Panc1 (cell line): ENCODE measurements around the gene ATG9A.

Source experiments
- POLR2AphosphoS5 ChIP-seq: IDR thresholded peaks from 2 replicates; pipeline ENCODE4 v1.6.1; 2012; ENCODE audit warnings: mild to moderate bottlenecking, low read depth, low read length, moderate library complexity
- SIN3A ChIP-seq: IDR thresholded peaks from 2 replicates; pipeline ENCODE4 v1.6.1; 2012; ENCODE audit warnings: low read depth, mild to moderate bottlenecking, low read length, moderate library complexity, borderline replicate concordance; ENCODE audit not compliant: insufficient read depth
- TCF7L2 ChIP-seq: IDR thresholded peaks from 2 replicates; pipeline ENCODE4 v1.6.1; 2011; ENCODE audit warnings: mild to moderate bottlenecking, low read depth, low read length, inconsistent platforms
- TF ChIP-seq, protein P1 (sequence below): fragments of 450-650 bp; IDR thresholded peaks from 2 replicates; pipeline ENCODE4 v1.5.1; 2017; ENCODE audit warnings: mild to moderate bottlenecking
- TF ChIP-seq, protein P2 (sequence below), 2 experiments: IDR thresholded peaks; 2 replicates each; pipeline ENCODE4 v1.6.1; 2011 to 2012; ENCODE audit warnings: low read depth in 2 of 2, control low read depth in 1 of 2, low read length in 1 of 2, mild to moderate bottlenecking in 1 of 2, moderate library complexity in 1 of 2; ENCODE audit not compliant: insufficient read depth in 1 of 2

DNA sequence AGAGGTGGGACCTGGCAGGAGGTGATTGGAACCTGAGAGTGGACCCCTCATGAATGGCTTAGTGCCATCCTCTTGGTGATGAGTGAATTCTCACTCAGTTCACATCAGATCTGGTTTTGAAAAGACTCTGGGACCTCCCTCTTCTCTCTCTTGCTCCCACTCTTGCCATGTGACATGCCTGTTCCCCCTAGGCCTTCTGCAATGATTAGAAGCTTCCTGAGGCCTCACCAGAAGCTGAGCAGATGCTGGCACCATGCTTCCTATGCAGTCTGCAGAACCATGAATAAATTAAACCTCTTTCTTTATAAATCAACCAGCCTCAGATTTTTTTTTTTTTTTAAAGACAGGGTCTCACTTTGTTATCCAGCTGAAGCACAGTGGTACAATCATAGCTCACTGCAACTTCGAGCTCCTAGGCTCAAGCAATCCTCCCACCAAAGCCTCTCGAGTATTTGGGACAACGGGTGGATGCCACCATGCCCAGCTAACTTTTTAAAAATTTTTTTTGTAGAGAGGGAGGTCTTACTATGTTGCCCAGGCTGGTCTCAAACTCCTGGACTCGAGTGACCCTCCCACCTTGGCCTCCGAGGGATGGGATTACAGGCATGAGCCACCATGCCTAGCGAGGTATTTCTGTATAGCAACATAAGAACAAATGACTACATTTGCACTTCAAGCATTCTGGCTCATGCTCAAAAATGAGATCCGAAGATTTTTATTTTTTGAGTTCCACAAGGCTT is 24.8 kb downstream of the ATG9A start:
- TF ChIP-seq, protein P1, sequence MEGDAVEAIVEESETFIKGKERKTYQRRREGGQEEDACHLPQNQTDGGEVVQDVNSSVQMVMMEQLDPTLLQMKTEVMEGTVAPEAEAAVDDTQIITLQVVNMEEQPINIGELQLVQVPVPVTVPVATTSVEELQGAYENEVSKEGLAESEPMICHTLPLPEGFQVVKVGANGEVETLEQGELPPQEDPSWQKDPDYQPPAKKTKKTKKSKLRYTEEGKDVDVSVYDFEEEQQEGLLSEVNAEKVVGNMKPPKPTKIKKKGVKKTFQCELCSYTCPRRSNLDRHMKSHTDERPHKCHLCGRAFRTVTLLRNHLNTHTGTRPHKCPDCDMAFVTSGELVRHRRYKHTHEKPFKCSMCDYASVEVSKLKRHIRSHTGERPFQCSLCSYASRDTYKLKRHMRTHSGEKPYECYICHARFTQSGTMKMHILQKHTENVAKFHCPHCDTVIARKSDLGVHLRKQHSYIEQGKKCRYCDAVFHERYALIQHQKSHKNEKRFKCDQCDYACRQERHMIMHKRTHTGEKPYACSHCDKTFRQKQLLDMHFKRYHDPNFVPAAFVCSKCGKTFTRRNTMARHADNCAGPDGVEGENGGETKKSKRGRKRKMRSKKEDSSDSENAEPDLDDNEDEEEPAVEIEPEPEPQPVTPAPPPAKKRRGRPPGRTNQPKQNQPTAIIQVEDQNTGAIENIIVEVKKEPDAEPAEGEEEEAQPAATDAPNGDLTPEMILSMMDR, result no peak
- TF ChIP-seq SIN3A (no peak), POLR2AphosphoS5 (no peak), TCF7L2 (no peak)
- TF ChIP-seq, protein P2, sequence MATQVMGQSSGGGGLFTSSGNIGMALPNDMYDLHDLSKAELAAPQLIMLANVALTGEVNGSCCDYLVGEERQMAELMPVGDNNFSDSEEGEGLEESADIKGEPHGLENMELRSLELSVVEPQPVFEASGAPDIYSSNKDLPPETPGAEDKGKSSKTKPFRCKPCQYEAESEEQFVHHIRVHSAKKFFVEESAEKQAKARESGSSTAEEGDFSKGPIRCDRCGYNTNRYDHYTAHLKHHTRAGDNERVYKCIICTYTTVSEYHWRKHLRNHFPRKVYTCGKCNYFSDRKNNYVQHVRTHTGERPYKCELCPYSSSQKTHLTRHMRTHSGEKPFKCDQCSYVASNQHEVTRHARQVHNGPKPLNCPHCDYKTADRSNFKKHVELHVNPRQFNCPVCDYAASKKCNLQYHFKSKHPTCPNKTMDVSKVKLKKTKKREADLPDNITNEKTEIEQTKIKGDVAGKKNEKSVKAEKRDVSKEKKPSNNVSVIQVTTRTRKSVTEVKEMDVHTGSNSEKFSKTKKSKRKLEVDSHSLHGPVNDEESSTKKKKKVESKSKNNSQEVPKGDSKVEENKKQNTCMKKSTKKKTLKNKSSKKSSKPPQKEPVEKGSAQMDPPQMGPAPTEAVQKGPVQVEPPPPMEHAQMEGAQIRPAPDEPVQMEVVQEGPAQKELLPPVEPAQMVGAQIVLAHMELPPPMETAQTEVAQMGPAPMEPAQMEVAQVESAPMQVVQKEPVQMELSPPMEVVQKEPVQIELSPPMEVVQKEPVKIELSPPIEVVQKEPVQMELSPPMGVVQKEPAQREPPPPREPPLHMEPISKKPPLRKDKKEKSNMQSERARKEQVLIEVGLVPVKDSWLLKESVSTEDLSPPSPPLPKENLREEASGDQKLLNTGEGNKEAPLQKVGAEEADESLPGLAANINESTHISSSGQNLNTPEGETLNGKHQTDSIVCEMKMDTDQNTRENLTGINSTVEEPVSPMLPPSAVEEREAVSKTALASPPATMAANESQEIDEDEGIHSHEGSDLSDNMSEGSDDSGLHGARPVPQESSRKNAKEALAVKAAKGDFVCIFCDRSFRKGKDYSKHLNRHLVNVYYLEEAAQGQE (IDR thresholded peaks at IDR 0.05; ENCODE audit: insufficient read depth in 1 of 2, low read depth in 2 of 2, low read length in 1 of 2), result no peak
